T-helper 22 cell (primary cell): ENCODE results near the gene CDRT15L2.
"Not testable (repeated sequence)": the region's sequence is repeated elsewhere in the genome, so short reads cannot be mapped to it uniquely, and the experiment has no call there.

Source experiments
- DNase-seq: peaks from one replicate; pipeline ENCODE4 v3.0.0-alpha.2; 2020; ENCODE audit warnings: low read depth

CDRT15L2 gene

DNA sequence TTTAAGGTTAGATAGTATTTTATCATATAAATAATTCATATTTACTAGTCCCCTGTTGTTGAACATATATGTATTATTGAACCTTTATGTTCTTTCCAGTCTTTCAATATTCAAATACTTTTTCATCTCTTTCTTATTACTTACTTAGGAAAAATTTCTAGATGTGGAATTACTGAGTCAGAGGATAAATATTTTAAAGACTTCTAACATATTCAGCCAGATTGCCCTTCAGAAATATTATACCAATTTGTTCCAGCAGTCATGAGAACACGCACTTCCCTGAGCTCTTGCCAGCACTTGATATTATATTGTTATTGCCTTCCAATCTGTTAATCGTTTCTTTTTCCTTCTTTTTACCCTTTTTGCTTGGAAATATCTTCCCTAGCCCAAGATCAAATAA lies 4.5 kb upstream of the CDRT15L2 start:
- DNase-seq, result not testable (repeated sequence)

DNA sequence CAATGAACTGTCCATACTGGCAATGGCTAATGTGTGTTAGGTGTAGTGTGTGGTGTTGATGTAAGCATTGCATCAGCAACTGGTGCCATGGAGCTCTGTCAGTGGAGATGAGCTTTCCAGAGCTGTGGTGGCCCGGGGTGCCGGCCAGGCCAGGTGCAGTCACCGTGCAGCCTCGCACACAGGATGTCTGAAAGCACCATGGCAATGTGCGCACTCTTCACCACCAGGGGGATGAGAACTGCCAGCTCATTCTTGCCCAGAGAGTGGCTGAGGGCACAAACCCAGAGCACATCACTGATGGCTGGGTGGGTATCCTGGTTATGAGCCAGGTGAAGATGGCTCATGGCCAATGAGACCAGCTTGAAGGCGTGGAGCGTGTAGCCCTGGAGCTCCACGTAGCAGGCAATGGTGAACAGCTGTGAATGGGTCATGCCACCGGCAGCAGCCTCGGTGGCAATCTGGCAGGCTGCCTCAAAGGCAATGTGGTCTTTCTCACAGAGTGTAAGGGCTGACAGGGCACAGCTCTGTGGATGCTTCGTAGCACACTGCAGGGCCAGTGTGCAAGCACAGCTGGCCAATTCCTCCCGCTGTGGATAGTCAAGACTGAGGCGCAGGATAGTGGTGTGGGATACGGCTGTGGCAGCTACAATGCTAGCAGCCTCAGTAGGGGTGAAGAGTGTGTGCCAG lies 4.5 kb downstream of the CDRT15L2 start:
- not testable (repeated sequence) for DNase-seq

DNA sequence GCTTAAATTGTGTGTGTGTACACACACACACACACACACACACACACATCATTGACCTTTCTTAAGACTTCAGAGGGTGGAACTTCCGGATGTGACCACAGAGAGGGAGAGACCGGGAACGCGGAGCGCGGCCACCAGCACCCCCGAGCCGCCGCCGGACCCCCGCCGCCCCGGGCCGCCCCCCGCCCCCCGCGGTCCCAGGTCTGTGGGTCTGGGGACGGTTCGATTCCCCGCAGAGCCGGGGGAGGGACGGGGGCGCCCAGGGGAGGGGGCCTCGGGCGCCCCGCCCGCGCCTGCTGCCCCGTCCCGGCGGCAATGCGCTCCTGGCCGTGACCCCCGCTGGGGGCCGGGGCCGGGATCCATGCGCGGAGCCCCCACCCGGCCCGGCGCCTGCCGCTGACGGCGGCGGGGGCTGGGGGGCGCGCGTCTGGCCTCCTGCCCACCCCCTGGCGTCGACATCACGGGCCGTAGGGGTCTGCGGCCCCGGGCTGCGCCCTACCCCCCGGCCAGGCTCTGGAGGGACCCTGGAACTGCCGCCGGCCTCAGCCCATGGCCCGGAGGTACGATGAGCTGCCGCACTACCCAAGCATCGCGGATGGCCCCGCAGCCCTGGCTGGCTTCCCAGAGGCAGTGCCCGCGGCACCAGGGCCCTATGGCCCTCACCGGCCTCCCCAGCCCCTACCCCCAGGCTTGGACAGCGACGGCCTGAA lies 9.4 kb downstream of the CDRT15L2 start:
- not testable (repeated sequence) for DNase-seq

DNA sequence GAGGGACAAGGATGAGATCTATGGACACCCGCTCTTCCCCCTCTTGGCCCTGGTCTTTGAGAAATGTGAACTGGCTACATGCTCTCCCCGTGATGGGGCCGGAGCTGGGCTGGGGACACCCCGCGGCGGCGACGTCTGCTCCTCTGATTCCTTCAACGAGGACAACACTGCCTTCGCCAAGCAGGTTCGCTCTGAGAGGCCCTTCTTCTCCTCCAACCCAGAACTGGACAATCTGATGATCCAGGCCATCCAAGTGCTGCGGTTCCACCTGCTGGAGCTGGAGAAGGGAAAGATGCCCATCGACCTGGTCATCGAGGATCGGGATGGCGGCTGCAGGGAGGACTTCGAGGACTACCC lies 9.9 kb downstream of the CDRT15L2 start:
- not testable (repeated sequence) for DNase-seq

DNA sequence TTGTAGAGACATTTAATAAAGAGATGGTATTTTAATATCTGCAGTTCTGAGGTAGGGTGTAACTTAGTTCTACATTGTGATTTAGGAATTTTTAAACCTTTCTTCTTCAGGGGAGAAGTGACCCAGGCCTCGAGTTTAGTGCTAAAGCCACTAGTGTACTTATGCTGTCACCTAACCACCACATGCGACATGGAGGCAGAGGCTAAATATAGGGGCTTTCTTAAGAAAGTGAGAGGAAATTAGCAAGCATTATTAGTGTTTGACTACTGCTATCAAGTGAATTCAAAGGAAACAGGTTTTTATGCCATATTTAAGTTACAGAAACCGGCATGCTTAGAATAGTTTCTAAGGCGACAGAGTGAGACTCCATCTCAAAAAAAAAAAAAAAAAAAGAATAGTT lies 11.5 kb downstream of the CDRT15L2 start:
- not testable (repeated sequence) for DNase-seq

DNA sequence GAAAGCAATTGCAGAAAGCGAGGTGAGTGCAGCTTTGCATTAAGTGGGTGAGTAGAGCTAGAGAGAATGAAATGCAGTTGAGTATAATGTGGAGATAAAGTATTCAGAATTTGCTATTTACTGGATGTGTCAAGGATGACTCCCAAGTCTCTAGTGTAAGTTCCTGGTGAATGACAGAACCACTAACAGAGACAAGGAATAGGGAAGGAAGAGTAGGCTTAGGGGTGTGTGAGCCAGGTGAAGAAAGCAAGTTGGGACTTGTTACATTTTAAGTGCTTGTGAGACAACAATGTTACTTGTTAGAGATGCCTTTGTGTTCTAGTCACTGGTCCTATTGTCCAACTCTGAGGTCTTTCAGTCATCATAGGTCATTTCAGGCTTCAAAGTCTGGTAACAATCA lies 26.0 kb downstream of the CDRT15L2 start:
- DNase-seq, result not testable (repeated sequence)

DNA sequence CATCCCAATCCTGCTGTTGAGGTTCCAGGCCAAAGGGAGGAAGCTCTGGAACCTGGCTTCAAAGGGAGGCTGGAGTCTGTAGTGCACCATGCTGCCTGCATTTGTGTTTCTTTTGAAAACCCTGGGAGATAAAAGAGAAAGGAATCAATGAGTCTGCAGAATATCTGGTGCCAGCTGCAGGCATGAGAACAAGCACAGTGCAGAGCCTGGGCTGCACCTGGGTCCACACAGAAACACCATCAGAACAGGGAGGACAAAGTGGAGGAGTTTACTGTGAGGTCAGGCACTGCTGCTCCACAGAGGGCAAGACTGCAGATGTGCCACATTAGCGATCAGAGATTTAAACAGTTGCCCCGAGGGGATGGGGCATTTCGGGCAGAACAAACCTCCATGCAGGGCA lies 30.0 kb downstream of the CDRT15L2 start:
- not testable (repeated sequence) for DNase-seq

DNA sequence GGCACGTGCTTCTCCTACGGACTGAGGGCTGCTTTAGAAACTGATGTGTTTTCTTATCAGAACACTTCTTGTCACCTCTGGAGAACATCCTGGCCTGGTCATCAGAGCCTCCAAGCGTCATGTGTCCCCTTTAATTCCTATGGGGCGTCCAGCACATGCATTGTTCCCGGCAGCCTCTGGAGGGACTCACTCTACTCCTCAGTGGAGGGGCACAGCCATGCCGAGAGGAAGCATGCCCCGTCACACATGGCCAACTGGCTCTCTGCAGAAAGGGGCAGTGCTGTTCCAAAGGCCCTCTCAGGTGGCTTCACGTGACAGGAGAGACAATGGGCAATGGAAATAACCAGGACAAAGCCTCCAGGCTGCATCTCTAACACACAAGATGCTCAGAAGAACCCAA lies 31.8 kb downstream of the CDRT15L2 start:
- DNase-seq, result no peak

DNA sequence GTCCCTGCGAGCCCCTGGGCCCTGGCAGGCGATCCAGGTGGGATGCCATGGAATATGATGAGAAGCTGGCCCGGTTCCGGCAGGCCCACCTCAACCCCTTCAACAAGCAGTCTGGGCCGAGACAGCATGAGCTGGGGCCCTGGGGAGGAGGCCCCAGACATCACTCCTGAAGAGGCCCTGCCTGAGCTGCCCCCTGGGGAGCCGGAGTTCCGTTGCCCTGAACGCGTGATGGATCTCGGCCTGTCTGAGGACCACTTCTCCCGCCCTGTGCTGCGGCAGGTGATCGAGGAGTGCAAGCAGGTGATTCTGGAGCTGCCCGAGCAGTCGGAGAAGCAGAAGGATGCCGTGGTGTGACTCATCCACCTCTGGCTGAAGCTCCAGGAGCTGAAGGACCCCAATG lies 33.1 kb downstream of the CDRT15L2 start:
- no peak for DNase-seq

DNA sequence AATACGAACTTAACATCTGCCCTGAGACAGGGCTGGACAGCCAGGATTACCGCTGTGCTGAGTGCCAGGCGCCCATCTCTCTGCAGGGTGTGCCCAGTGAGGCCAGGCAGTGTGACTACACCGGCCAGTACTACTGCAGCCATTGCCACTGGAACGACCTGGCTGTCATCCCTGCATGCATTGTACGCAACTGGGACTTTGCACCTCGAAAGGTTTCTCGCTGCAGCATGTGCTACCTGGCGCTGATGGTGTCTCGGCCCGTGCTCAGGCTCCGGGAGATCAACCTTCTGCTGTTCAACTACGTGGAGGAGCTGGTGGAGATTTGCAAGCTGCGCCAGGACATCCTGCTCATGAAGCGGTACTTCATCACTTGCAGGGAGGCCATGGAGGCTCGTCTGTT lies 33.7 kb downstream of the CDRT15L2 start:
- no peak for DNase-seq

DNA sequence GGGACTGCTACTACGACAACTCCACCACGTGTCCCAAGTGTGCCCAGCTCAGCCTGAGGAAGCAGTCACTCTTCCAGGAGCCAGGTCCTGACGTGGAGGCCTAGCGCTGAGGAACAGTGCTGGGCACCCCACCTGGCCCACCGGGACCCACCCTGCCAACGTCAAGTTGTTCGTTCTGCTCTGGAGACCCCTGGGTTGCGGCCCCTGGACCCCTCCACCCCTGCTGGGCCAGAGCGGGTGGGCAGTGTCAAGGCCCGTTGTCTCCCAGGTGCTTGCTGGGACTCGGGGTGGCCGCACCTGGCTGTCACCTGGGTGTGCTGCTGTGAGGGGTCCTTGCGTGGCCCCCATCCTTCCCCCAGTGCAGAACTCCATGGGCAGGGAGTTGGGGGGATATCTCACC lies 34.4 kb downstream of the CDRT15L2 start:
- no peak for DNase-seq

DNA sequence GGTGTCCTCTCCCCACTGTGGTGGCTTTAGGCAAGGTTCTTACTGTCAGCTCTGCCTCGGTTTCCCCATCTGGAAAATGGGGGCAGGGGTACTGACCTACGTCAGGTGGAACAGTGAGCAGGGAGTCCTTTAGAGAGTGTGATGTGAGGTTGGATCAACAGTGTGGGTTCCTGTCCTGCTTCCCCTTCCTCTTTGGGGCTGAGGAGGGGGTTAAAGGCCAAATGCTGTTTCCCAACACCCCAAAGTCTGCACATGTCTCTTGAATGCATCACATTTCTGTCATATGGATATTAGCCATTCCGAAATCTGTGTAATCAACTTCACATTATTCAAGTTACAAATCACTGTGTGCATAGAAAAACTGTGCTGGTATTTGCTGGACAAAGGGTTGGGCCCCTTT lies 35.9 kb downstream of the CDRT15L2 start:
- not testable (repeated sequence) for DNase-seq
